CD1c-positive myeloid dendritic cell (primary cell): ENCODE results near the gene TPK1.

Source experiments
- DNase-seq: peaks from one replicate; pipeline ENCODE4 v3.0.0-alpha.2; 2016; ENCODE audit errors: extremely low spot score

Gene TPK1

DNA sequence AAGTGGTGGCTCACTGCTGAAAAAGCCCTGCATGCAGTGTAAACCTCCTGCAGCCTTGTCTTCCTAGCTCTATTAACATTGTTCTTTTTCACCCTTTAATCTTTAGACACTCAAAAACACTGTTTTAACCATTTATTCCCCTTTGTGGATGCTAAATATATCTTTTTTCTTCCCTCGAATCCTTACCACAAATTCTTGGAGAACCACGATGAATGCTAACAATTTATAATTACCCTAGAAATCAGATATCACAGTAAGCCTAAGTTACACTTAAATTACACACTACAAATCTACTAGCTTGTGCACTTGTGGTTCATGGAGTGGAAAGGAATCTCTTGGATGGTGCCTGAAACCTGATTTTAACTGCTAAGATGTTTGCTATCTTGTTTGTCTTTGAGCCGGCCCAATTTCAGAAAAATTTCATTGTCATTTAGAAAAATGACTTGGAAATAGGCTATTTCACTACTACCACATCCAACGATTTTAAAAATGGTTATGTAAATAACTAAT lies 307.3 kb downstream of the TPK1 start:
- no peak for DNase-seq

DNA sequence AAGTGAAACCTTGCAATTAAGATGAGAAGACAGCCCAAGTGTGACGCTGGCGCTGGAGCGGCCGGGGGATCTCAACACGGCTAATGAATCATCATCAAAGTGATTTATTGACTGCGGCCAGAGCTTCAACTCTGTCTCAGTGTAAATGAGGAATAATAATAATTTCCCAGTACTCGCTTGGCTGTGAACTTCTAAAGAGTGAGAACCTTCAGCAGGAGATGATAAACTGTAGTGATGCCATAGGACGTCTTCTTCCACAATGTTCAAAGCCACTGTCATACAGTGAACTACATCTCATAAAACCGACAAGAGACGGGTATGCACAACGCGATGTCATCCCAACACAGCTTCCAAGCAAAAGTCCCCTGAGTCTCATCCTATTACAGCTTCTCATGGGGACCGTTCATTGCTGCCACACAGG lies 308.8 kb downstream of the TPK1 start:
- no peak for DNase-seq

DNA sequence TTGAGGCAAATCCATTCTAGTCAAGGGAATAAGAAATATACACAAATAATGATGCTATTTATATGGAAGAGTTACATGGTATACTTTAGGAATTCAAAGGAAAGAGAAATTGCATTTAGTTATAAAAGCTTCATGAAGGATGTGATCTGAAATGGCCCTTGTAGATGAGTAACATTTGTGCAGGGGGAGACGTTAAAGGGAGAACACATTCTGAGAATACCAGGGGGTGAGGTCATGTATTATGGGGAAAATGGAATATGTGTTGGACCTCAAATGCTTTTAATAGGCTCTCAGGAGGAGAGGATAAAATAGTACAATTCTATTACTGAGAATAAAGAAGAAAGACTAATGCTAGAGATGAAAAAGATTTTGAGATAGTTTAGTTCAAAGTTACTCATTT lies 309.9 kb downstream of the TPK1 start:
- DNase-seq = no peak

DNA sequence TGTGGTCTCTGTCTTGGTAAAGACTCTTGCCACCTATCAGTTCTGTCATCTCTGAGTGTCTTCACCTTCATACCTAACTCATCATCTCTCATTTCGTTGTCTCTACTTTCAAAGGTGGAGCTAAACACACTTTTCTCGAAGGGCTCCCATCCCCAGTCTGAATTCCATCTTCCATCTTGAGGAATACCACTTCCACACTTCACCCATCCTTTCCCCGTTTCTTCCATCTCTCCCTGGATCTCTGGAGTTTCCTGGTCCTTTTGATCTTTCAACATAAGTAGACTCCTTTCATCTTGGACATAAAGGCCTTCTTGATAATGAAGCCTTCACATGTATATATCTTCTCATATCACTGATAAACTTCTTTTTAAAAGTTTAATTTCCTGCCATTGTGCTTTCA lies 311.6 kb downstream of the TPK1 start:
- no peak for DNase-seq

DNA sequence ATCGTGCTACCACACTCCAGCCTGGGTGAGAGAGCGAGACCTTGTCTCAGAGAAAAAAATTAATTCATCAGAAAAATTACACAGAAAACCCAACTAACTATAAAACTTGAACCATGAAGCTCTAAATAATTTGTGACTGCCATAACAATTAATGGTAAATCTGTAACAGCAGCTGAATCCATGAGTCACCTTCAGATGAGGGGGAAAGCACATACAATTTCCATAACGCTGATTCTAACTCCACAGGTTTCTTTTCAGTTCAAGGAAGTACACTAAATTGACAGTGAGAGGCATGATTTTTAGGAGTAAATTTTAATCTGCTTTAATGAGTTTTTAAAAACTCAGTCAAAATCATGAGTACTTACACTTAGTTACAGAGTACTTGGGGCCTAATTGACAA lies 312.2 kb downstream of the TPK1 start:
- no peak for DNase-seq

DNA sequence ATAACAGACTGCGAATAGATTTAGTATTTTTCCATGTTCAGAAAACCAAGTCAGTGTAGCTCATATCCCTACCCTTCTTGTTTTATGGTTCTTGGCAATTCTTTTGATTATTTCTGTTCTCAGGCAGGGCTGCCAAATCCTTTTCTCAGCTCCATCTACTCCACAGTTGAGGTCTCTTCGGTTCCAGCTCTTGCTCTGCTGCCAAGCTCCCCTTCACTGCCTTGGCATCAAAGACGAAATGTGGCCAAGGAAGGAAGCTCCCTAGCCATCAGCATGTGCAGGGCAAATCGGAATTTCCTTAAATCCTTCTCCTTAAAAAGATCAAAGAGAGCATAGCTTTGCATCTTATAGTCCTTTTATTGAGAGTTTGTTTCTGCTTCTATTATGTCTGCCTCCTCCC lies 315.9 kb downstream of the TPK1 start:
- DNase-seq = no peak

DNA sequence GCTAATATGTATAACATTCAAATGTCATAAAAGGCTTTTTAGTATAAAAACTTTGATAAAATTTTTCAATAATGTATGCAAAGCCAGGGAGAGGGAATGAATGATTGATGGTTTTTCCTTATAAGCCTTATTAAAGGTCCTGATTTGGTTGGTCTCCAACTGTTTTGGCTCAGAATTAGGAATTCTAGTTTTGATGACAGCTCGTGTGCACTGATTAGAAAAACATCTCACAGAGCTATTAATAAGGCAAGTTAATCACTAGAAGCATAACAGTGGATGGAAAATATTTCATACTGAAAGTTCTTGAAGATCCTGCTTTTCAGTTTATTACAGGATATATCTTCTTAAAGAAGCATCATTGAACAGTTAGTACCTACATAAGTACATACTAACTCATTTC lies 317.5 kb downstream of the TPK1 start:
- no peak for DNase-seq

DNA sequence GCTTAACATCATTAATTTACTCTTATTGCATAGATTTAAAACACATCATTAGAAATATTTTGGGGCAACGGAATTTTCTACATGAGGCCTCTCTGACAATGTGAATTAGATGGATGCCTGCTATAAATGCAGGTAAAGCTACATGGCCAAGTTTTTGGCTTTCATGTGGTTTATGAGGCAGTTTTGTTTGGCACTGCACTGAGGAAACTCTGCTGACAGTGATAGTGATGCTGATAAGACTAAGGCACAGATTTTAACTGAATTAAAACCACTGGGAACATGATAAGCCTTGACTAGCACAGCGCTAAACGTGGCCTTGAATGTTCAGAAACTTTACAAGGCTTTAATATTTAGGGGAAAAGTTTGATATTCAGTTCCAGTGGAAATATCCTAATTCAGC lies 318.1 kb downstream of the TPK1 start:
- DNase-seq = no peak

DNA sequence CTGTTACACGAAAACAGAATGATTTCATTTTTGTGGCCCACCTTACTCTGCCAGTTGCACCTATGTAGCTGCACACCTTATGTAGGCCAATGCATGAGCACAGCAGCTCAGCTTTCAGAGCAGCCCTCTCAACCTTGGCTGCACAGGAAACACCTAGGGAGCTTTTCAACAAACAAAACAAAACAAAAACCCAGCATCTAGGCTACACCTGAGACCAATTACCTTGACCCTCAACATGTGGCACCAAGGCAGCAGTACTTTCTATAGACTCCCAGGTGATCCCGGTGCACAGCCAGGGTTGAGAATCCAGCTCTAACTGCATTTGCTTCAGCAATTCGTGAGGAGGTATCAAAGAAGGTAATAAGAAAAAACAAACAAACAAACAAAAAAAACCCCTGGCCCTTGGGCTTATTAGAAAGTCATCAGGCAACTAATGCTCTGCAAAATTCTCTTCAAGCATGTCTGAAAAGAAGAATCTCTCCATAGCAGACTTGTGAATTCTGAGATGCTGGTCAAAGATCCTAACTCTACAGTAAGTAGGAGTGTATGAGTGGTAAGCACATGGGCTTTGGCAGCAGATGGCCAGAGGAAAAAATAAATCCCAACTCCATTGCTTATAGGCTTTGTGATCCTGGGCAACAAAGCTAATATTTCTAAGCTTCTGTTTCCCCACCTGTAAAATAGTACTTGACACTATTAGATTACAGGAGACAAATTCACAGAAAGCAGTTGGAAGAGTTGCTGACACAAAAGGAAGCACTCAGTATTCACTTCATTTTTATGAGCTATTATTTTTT lies 318.9 kb downstream of the TPK1 start:
- no peak for DNase-seq

DNA sequence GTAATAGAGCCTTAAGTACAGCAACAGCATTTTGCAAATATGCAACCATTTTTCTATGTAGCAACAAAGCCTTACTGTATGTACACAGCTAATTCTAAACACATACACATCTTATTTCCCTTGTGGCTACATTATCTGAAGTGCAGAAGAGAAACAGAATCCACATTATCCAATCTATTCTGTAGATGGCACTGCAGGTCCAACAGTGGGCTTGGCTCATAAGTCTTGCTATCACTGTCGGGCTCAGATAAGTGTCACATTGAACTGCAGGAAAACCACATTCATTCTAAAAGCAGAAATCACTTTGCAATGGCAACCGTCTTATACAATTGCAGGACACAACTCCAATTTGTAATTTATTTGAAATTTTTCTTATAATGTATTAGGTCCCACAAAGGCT lies 322.5 kb downstream of the TPK1 start:
- DNase-seq = no peak

DNA sequence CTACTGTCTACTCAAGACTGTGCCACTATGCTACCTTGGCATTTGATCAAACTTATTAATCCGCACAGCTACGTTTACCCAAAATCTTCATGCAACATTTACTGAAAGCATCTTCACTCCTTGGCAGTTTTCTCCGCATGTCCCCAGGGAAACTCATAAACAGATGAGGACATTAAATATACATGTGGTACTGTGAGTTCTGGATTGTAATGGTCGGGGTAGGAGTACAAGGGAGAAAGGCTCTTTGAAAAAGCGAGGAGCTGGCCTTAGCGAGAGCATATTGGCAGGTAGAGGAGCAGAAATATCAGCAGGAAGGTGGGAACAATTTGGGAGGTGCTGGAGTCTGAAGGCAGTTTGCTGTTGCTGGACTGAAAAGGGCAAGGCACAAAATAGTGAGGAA lies 325.2 kb downstream of the TPK1 start:
- no peak for DNase-seq

DNA sequence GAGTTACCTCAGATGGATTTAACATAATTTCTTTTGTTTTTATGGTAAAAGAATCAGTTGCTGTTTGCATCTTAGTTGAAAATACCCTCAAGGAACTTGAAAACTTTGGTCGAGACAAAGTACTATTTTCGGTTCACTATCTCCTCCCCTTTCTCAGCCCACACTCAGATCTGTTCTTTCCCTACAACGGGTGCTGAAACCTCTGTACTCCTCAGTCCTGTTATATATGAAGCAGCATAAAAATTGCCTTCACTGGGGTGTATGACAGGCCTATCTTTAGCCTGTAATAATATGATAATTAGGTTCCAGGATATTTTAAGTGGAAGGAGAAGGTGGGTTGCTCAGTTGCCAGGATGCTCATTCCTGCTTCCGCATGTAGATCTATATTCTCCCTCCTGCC lies 327.2 kb downstream of the TPK1 start:
- no peak for DNase-seq

DNA sequence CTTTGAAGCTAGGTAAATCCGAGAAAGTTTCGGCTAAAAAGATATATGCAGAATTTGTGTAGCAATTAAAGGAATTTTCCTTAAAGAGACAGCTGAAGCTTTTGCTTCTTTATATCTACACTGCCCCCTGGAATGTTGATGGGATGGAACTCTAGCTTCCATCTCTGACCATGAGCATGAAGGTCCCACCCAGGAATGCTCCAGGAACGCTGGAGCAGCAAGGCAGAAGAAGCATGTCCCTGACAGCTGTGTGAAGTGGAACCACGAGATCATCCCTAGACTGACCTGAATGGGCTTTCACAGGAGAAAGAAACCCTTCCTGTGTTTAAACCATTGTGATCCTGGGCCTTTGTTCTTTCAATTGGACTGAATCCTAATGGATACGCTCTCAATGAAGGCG lies 332.6 kb downstream of the TPK1 start:
- DNase-seq = no peak

DNA sequence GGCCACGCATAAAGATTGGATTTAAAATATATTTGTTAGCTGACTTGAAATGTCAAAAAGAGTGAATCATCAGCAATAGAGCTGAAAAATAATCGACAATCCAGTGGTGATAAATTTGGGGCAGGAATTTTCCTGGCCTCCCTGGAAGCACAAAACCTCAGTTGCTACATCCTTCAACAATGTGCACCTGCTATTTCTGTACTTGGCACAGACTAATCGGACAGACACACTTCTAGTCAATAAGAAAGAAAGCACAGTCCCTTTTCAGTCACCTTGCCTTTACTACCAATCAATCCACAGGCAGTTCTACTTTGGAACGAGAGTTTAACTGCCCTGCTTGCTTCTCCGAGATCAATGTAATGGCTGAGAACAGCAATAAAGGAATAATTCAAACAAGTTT lies 335.6 kb downstream of the TPK1 start:
- DNase-seq = no peak

DNA sequence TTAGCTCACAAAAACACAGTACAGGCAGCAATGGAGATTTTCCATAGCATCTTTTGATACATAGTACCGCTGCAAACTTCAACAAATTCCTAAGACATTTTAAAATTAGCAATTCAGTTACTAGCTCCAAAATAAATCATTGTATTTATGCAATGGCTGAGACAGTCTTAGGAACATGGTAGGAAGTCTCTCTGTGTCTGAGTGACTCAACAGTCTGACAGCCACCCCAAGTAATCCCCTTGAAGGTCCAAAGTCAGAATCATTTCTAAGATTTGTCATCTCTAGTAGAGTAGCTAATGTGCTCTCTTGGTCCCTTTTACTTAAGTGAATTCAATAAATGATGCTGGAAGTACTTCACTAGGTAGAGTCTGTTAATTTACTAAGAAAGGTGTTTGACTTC lies 338.6 kb downstream of the TPK1 start:
- no peak for DNase-seq

DNA sequence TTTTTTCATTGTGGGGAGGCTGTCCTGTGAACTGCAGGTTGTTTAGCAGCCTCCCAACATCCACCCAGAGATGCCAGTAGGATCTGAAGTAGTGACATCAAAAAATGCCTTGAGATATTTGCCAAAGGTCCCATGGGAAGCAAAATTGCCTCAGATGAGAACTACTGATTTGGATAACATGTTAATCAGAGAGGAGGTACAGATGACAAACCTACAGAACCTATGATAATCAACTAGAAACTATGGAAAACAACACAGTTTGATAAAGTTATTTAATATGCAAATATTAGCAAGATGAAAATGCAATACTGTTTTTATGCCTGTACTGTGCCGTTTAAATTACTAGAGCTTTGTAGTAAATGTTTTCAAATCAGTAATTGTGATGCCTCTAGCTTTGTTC lies 341.5 kb downstream of the TPK1 start:
- no peak for DNase-seq

DNA sequence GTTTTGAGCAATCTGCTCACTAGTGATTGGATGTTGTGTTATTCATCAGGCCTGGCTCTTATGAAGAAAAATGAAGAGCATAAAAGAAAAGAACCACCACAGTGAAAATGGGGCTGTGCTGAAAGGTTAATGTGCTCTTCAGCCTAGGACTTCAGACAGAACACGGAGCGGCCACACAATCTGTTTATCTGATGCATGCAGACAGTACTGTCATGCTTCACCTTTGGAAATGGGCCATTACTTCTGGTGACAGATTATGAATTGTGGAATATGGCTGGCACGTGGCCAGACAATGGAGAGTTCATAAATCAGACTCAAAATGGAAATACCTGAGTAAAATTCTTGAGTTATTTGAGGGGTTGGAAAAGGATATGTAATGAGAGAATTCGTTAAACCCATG lies 346.3 kb downstream of the TPK1 start:
- no peak for DNase-seq

DNA sequence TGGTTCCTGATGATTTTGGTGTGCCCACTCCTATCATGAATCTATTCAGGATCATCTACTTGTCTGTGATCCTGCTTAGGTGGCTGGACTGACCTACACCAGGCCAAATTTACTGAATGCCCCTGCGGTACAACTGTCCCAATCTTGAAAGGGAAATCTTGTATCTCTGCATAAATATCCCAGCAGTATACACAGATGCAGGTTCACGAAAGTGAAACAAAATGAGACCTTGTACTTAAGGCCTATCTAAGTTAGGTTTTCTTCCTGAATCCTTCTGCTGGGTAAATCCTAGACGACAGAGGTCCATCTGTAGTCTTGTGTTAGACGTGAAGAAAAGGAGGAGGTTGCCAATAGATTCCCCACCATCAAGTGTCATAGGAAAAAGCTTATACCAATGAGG lies 346.9 kb downstream of the TPK1 start:
- no peak for DNase-seq

DNA sequence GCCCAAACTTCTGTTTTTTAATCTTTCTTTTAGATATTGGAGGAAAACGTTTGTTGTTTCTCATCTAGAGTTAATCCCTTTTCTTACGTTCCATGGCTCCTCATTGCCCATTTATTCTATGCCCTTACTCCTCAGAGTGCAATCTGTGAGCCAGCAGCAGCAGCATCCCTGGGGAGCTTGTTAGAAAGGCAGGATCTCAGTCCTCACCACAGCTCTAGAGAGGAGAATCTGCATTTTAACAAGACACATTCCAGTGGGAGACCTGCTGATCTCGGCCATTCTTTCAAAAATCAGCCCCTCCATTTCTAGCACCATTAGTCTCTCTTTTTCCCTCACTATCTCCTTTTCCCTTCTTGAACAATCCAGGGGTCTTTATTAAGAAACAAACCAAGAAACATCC lies 348.0 kb downstream of the TPK1 start:
- no peak for DNase-seq

DNA sequence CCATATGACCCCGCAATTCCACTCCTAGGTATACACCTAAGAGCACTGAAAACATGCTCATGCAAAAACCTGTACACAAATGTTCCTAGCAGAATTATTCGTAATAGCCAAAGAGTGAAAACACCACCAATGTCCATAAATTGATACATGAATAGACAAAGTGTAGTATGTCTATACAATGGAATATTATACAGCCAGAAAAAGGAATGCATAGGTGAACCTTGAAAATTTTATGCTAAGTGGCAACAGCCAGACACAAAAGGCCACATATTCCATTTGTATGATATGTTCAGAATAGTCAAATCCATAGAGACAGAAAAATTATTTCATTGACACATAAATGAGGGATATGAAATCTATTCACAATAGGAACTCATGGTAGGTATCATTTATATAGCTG lies 351.4 kb downstream of the TPK1 start:
- DNase-seq = no peak

DNA sequence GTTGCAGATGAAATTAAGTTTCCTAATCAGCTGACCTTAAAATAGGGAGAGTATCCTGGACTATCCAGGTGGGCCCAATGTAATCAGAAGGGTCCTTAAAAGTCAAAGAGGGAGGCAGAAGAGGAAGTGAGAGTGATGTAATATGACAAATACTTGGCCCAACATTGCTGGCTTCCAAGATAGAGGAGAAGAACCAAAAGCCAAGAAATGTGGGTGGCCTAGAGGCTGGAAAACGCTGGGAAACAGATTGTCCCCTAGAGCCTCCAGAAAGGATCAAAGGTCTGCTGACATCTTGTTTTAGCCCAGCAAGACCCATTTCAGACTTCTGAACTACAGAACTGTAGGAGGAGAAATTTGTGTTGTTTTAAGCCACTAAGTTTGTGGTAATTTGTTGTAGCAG lies 352.7 kb downstream of the TPK1 start:
- no peak for DNase-seq

DNA sequence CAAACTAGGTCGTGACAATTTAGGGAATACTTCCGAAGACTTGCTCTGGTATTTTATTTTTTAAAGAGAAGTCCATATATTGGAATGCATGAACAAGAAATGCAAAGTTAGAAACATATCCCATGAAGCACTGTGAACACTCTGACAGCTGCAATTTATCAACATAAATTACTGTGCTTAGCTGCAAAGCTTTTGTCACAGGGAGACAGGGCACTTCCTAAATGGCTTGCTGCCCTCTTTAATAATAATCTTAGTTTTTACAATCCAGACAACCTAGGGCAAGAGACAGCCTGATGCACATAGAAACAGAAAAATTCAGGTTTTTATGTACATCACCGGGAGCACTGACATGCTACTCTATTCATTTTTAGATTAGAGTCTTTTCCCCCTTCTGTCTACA lies 354.0 kb downstream of the TPK1 start:
- DNase-seq = no peak

DNA sequence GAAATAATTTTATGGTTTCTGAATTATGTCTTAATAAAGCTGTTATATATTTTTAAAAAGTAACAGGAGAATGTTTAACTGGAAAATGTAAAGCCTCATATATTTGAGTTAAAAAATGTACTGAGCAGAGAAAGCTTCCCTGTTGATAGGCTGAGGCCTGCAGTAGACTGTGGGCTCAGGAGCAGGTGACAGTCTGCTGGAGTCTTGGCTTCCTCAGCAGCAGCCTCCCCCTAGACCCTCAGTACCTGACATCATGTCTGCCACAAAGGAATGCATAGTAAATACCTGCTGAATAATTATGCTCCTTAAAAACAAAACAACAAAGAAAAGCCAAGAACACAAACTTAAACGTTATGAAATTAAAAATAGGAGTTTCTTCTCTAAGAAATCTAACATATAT lies 358.5 kb downstream of the TPK1 start:
- DNase-seq = no peak
